Activated T-helper 2 cell treated with anti-CD3 and anti-CD28 coated beads, Interferon-gamma antibody, Interleukin-2, Interleukin-4, amounts not matched to agents 10 μg/mL and 5 μg/mL and 100 μg/mL, durations not matched to agents 14 hours and 24 hours and 36 hours (primary cell): ENCODE data around the gene ZNF865. TPM values are rescaled to one million over a fixed set of nuclear protein-coding genes. Genes with fewer than 3 reads are reported as not detected.

ENCODE experiments used
- total RNA-seq: library from RNA; stranded (reverse); gene quantifications from 2 replicates; pipeline ENCODE4 v1.2.3, GENCODE V29; 2022

ZNF865 gene
- total RNA-seq, 1 donor from 2014 or later, result 13.6 TPM

Other genes starting within 250 kb of the ZNF865 start
- not detected in 2 replicates for gene GARIN5B, start 242.4 kb upstream of the ZNF865 start, total RNA-seq
- gene IL11, start 235.2 kb upstream of the ZNF865 start, total RNA-seq, result 0.25 and 0.32 TPM in 2 replicates
- gene TMEM190, start 228.8 kb upstream of the ZNF865 start, total RNA-seq, result not detected in 2 replicates
- gene TMEM238, start 221.4 kb upstream of the ZNF865 start, total RNA-seq, result 7.9 and 10.5 TPM in 2 replicates
- 2,206 and 2,207 TPM in 2 replicates for gene RPL28, start 219.7 kb upstream of the ZNF865 start, total RNA-seq
- 210 and 220 TPM in 2 replicates for gene UBE2S, start 197.9 kb upstream of the ZNF865 start, total RNA-seq
- not detected in 2 replicates for gene SHISA7, start 162.3 kb upstream of the ZNF865 start, total RNA-seq
- 30.4 and 34.8 TPM in 2 replicates for gene ISOC2, start 144.0 kb upstream of the ZNF865 start, total RNA-seq
- gene C19orf85, start 140.9 kb upstream of the ZNF865 start, total RNA-seq, result not detected in 2 replicates
- 8.6 and 9.5 TPM in 2 replicates for gene ZNF628, start 129.0 kb upstream of the ZNF865 start, total RNA-seq
- 20.0 and 20.2 TPM in 2 replicates for gene NAT14, start 120.5 kb upstream of the ZNF865 start, total RNA-seq
- gene SSC5D, start 117.2 kb upstream of the ZNF865 start, total RNA-seq, result 0.41 and 0.71 TPM in 2 replicates
- not detected in 2 replicates for gene SBK2, start 68.5 kb upstream of the ZNF865 start, total RNA-seq
- not detected in 2 replicates for gene SBK3, start 60.1 kb upstream of the ZNF865 start, total RNA-seq
- gene ZNF579, start 24.8 kb upstream of the ZNF865 start, total RNA-seq, result 8.2 and 10.7 TPM in 2 replicates
- gene FIZ1, start 6.1 kb upstream of the ZNF865 start, total RNA-seq, result 18.2 and 18.9 TPM in 2 replicates
- 18.4 and 19.7 TPM in 2 replicates for gene ZNF524, start 5.4 kb upstream of the ZNF865 start, total RNA-seq
- gene ZNF784, start 18.9 kb downstream of the ZNF865 start, total RNA-seq, result 4.3 and 4.9 TPM in 2 replicates
- 32.1 and 33.3 TPM in 2 replicates for gene ZNF580, start 35.4 kb downstream of the ZNF865 start, total RNA-seq
- 26.6 and 27.0 TPM in 2 replicates for gene ZNF581, start 38.0 kb downstream of the ZNF865 start, total RNA-seq
- 7.2 and 8.1 TPM in 2 replicates for gene CCDC106, start 42.6 kb downstream of the ZNF865 start, total RNA-seq
- 344 and 351 TPM in 2 replicates for gene U2AF2, start 49.4 kb downstream of the ZNF865 start, total RNA-seq
- 40.3 and 41.8 TPM in 2 replicates for gene EPN1, start 69.6 kb downstream of the ZNF865 start, total RNA-seq
- gene NLRP9, start 132.8 kb downstream of the ZNF865 start, total RNA-seq, result not detected in 2 replicates
- not detected in 2 replicates for gene RFPL4A, start 153.4 kb downstream of the ZNF865 start, total RNA-seq
- not detected in 2 replicates for gene RFPL4AL1, start 163.5 kb downstream of the ZNF865 start, total RNA-seq
- not detected in 2 replicates for gene NLRP11, start 226.4 kb downstream of the ZNF865 start, total RNA-seq
- gene NLRP4, start 230.9 kb downstream of the ZNF865 start, total RNA-seq, result not detected in 2 replicates